Heart left ventricle (tissue), 16 donors: ENCODE data around the gene GCC1. TPM values are rescaled to one million over a fixed set of nuclear protein-coding genes. Genes with fewer than 3 reads are reported as not detected.
A peak's percentile ranks its signal among the peaks of the same experiment; 100 is the strongest.

Experiments
- ATAC-seq, 4 donors: fragments of 200-7000 bp; cut with Tn5 transposase; one replicate each; pipeline ENCODE4 v1.9.1; 2020 to 2022; ENCODE audit warnings: moderate library complexity in 4 of 4, mild to moderate bottlenecking in 3 of 4, moderate number of reproducible peaks in 1 of 4
- DNase-seq, 5 donors: peaks; one replicate each; pipeline ENCODE4 v3.0.0-alpha.2; 2020
- H3K27ac ChIP-seq, 12 donors: fragments of 200-600 bp; sonication (generic) in 4 of 12; one replicate each; pipeline versions ENCODE4 v1.5.0 to v1.8.0; 2016 to 2022; ENCODE audit warnings: mild to moderate bottlenecking in 2 of 12
- H3K27me3 ChIP-seq, 9 donors: fragments of 200-600 bp; sonication (generic) in 2 of 9; one replicate each; pipeline versions ENCODE4 v1.5.1 to v1.8.0; 2016 to 2022; ENCODE audit warnings: mild to moderate bottlenecking in 3 of 9
- H3K36me3 ChIP-seq, 9 donors: fragments of 200-600 bp; sonication (generic) in 2 of 9; one replicate each; pipeline versions ENCODE4 v1.5.0 to v1.8.0; 2018 to 2022; ENCODE audit warnings: mild to moderate bottlenecking in 2 of 9
- H3K4me1 ChIP-seq, 12 donors: fragments of 200-600 bp; sonication (generic) in 4 of 12; one replicate each; pipeline versions ENCODE4 v1.5.0 to v1.8.0; 2016 to 2022; ENCODE audit warnings: mild to moderate bottlenecking in 3 of 12
- H3K4me3 ChIP-seq, 12 donors: fragments of 200-600 bp; sonication (generic) in 4 of 12; one replicate each; pipeline versions ENCODE4 v1.5.0 to v1.8.0; 2017 to 2022; ENCODE audit warnings: mild to moderate bottlenecking in 9 of 12, moderate library complexity in 4 of 12
- H3K9me3 ChIP-seq, 12 donors: fragments of 200-600 bp; sonication (generic) in 4 of 12; one replicate each; pipeline versions ENCODE4 v1.5.0 to v1.8.0; 2016 to 2022; ENCODE audit warnings: mild to moderate bottlenecking in 1 of 12
- POLR2A ChIP-seq, 2 donors: fragments of 450-650 bp; IDR thresholded peaks; one replicate each; pipeline ENCODE4 v1.6.1; 2017; ENCODE audit warnings: antibody characterized with exemption in 2 of 2, mild to moderate bottlenecking in 2 of 2, moderate library complexity in 2 of 2
- WGBS, 4 donors: extraction: QIAGEN DNeasy Blood & Tissue Kit in 2 of 4; methylation state at CpG; one replicate each; pipeline versions ENCODE4 v1.1.5 to v1.1.7; 2013 to 2018; 5-methylcytosine and 5-hydroxymethylcytosine counted together
- intact Hi-C, 10 donors: fragments of 100-400 bp; cut with DNase I; formaldehyde crosslinking; loops; one replicate each; pipeline versions ENCODE4 v1.11.1 to v1.14.2; 2022
- polyA plus RNA-seq, 2 donors: library from polyadenylated mRNA; stranded (reverse); fragments of 200-250 nt; gene quantifications; one replicate each; pipeline ENCODE4 v1.2.3, GENCODE V29; 2013
- total RNA-seq, 9 donors: library from RNA; depleted of rRNA in 2 of 9; stranded (reverse); fragments of >200 nt in 2 of 9; fragmentation: NEBNext Ultra II Directional in 3 of 9; extraction: Animal tissue kit (Norgen Biotek cat#: 25700) in 3 of 9; gene quantifications; one replicate each; pipeline versions ENCODE4 v1.1.0 to v1.2.4, GENCODE V29; 2016 to 2023
- TF ChIP-seq, protein P1 (sequence below), 12 donors: fragments of 200-600 bp; sonication (generic) in 4 of 12; IDR thresholded peaks; one replicate each; pipeline versions ENCODE4 v1.5.0 to v1.8.0; 2018 to 2022; ENCODE audit warnings: antibody characterized with exemption in 12 of 12, mild to moderate bottlenecking in 5 of 12
- donor health status: ischemic (EF 13 %, LVEDD 7.1; RV severe dilation, severe dysfunction).
- donor health status: healthy with polysubstance abuse.
- donor health status: DM: no; HTN: yes; CAD: no.
- donor health status: DM: no; HTN: no; CAD: no.
- donor health status: ischemic (EF 25% LVEDD 6.9; RV normal size, moderate dysfunction).
- donor health status: ischemic (EF 25% LVEDD 5.7; RV mildly dilated, moderate dysfunction).
- donor health status: healthy.
- donor health status: DM: yes; HTN: yes; CAD: no.
- donor health status: ischemic (EF 35%, LVEDD 5.7; RV mildly dilated, moderate dysfunction).
- donor health status: nonischemic (EF 11% LVEDD 7.7; RV severe dilation, severe dysfunction).
- donor health status: DM: yes; HTN: yes; CAD: no.
- donor health status: PGD.
- donor health status: ischemic (EF 29% LVEDD 5.4; RV normal size, mild dysfunction).
- donor health status: nonischemic (EF 23%, LVEDD 6.1; RV moderate dilation, normal function).

GCC1 gene
- total and polyA plus RNA-seq, 11 donors: 2.2 to 12.8 (median 8.0) TPM

DNA sequence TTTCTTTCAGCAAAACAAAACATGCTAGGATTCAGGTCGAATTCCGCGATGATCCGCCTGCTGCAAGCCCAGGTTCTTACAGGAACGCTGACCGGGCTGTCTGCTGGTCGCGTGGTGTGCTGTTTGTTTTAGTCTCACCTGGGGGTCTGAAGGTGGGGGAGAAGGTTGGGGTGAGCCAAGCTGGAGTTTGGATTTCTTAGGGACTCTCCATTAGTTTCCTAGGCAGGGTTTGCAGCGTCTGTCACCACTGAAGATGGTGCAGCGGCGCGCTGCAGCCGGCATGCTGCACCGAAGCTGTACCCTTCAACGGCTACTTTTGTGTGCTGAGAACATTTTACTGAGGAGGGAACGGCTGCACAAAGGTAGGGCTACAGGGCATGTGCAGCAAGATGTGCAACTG is 48.7 kb downstream of the GCC1 start:
- no peak for DNase-seq
- 3 to 5% (median 4%) methylated on average over 10 to 16 of the region's 16 CpGs for WGBS, 4 donors
- TF ChIP-seq POLR2A (IDR thresholded peaks at IDR 0.05): no peak
- no peaks in the 10 kb centered on the region for H3K36me3 ChIP-seq
- H3K27me3 ChIP-seq: peaks cover 0 to 62% (median 7%) of the 10 kb centered on the region in 9 donors
- intact Hi-C loops: no loop called here
- no peaks in the 10 kb centered on the region for H3K9me3 ChIP-seq
- peaks cover 0 to 3% (median 0%) of the 10 kb centered on the region in 12 donors for H3K4me1 ChIP-seq
- H3K27ac ChIP-seq: no peak overlapping the region
- H3K4me3 ChIP-seq: peak overlapping the region in 2 of 12 donors; percentile 19 to 23
- ATAC-seq: no peak

DNA sequence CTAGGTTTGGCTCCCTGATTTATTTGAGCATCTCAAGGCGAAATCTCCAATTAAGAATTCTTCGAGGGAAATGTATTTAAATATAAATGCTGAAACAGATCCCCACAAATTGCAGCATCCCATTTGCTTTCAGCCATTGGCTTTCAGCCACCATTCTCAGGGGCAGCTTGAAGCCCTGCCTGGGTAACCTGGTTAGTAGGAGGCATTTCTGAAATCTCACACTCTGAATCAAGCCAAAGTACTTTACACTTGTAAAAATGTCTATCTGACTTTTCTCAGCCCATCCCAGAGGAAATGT is 49.1 kb downstream of the GCC1 start:
- Histone ChIP-seq H3K4me1 (peaks cover 0 to 3% (median 0%) of the 10 kb centered on the region in 12 donors), H3K4me3 (no peak overlapping the region), H3K27me3 (peaks cover 0 to 62% (median 7%) of the 10 kb centered on the region in 9 donors), H3K36me3 (no peaks in the 10 kb centered on the region), H3K27ac (no peak overlapping the region), H3K9me3 (no peaks in the 10 kb centered on the region)
- TF ChIP-seq POLR2A (IDR thresholded peaks at IDR 0.05): no peak
- TF ChIP-seq, protein P1, sequence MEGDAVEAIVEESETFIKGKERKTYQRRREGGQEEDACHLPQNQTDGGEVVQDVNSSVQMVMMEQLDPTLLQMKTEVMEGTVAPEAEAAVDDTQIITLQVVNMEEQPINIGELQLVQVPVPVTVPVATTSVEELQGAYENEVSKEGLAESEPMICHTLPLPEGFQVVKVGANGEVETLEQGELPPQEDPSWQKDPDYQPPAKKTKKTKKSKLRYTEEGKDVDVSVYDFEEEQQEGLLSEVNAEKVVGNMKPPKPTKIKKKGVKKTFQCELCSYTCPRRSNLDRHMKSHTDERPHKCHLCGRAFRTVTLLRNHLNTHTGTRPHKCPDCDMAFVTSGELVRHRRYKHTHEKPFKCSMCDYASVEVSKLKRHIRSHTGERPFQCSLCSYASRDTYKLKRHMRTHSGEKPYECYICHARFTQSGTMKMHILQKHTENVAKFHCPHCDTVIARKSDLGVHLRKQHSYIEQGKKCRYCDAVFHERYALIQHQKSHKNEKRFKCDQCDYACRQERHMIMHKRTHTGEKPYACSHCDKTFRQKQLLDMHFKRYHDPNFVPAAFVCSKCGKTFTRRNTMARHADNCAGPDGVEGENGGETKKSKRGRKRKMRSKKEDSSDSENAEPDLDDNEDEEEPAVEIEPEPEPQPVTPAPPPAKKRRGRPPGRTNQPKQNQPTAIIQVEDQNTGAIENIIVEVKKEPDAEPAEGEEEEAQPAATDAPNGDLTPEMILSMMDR (IDR thresholded peaks at IDR 0.05): no peak
- DNase-seq (no peak), ATAC-seq (no peak)
- 49 to 62% (median 57%) methylated on average over 2 of the region's 2 CpGs for WGBS, 4 donors
- intact Hi-C loops: no loop called here

DNA sequence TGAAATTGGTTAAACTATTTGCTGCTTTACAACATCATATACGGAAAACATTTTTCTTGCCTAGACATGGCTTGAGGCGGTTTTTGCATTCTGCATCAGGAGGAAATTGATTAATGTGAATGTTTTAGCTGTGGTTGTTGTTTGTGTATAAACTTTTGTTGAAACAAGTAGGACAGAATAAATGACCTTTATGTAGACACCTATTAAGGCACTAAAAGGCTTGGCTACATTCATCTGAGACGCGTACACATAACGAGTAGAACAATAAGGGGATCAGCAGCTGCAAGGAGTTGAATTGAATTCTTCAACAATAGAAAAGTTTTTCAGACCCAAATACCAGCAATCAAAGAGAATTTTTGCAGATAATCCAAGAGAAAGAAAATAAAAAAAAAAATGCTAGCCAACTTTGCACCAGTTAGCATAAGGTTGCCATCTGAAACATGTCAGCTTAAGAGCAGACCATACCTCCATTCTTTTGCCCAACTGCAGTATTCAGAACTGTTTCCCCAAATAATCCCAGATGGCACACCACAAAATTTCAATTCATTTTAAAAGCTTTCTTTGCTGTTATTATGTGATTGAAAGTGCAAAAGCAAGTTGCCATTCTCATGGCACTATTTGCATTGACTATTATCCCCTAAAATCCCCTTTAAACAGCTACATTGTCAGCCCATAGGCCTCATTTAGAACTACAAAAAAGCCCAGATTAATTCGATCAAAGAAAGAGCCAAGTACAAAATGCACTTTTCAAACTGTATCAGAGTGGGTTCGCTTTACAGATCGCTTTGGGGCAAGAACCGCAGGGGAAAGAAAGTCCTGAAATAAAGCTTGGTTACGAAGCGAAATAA is 49.6 kb downstream of the GCC1 start:
- no peak for DNase-seq
- H3K4me3 ChIP-seq: no peak overlapping the region
- intact Hi-C loops: no loop called here
- no peak for TF ChIP-seq POLR2A (IDR thresholded peaks at IDR 0.05)
- TF ChIP-seq, protein P1 (IDR thresholded peaks at IDR 0.05): no peak
- H3K27me3 ChIP-seq: peaks cover 0 to 62% (median 7%) of the 10 kb centered on the region in 9 donors
- H3K36me3 ChIP-seq: no peaks in the 10 kb centered on the region
- peaks cover 0 to 4% (median 0%) of the 10 kb centered on the region in 12 donors for H3K9me3 ChIP-seq
- no peak for ATAC-seq
- 88 to 90% (median 90%) methylated on average over 11 of the region's 11 CpGs for WGBS, 4 donors
- H3K27ac ChIP-seq: no peak overlapping the region
- peaks cover 0 to 3% (median 0%) of the 10 kb centered on the region in 12 donors for H3K4me1 ChIP-seq

DNA sequence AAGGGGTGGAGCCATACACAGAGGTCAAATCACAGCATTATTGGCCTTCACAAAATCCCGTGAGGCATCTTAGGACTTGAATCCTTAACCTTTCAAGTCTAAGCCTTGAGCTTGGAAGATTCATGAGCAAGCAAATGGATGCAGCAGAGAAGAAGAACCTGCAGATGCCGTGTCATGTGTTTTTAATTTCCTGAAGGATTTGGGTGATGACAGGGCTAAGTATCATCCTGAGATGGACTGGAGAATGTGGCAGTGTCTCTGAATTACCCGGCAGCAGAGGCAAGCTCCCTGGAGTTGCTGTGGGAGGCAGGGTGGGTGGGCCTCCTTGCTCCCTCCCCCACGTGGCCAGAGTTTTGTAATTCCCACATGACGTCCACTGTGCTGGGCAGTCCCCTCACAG is 50.8 kb downstream of the GCC1 start:
- H3K27me3 ChIP-seq: peaks cover 0 to 62% (median 7%) of the 10 kb centered on the region in 9 donors
- no peak for ATAC-seq

More for the DNA sequence above, 50.8 kb downstream of the GCC1 start:
- Histone ChIP-seq H3K4me3 (no peak overlapping the region), H3K36me3 (no peaks in the 10 kb centered on the region), H3K9me3 (peaks cover 0 to 15% (median 0%) of the 10 kb centered on the region in 12 donors), H3K4me1 (peaks cover 0 to 3% (median 0%) of the 10 kb centered on the region in 12 donors), H3K27ac (no peak overlapping the region)
- intact Hi-C loops: no loop called here
- DNase-seq: no peak
- no peak for TF ChIP-seq POLR2A (IDR thresholded peaks at IDR 0.05)
- TF ChIP-seq, protein P1 (IDR thresholded peaks at IDR 0.05): no peak
- 24 to 39% (median 30%) methylated on average over 5 of the region's 5 CpGs for WGBS, 4 donors
